ENCODE results near the gene PCIF1.
A peak's percentile ranks its signal among the peaks of the same experiment; 100 is the strongest.
"Not testable (repeated sequence)": the region's sequence is repeated elsewhere in the genome, so short reads cannot be mapped to it uniquely, and the experiment has no call there.

PCIF1 gene

GRCh38 chr20:45985573-45985972, 51.1 kb downstream of the PCIF1 start:
- TF ChIP-seq CTCF (IDR thresholded peaks at IDR 0.05; ENCODE audit: low read depth, low read length) (no peak), EZH2phosphoT487 (IDR thresholded peaks at IDR 0.05; ENCODE audit: low read depth) (no peak)
- peaks cover 2% of the 10 kb centered on the region for H3K4me1 ChIP-seq (ENCODE audit: low read length)
- no peaks in the 10 kb centered on the region for H4K20me1 ChIP-seq (ENCODE audit: insufficient read depth, low read length)
- no peak overlapping the region for H3K9ac ChIP-seq (ENCODE audit: low read length)
- H2AFZ ChIP-seq (ENCODE audit: low read depth, low read length) = no peak overlapping the region
- peaks cover 29% of the 10 kb centered on the region for H3K27me3 ChIP-seq (ENCODE audit: low read depth, low read length)
- no peaks in the 10 kb centered on the region for H3K79me2 ChIP-seq (ENCODE audit: low read length)
- no peaks in the 10 kb centered on the region for H3K36me3 ChIP-seq (replicated peaks; ENCODE audit: low read depth, low read length)
- H3K9me3 ChIP-seq (ENCODE audit: insufficient read depth, low read length) = no peaks in the 10 kb centered on the region
- H3K27ac ChIP-seq (ENCODE audit: low read length) = no peak overlapping the region
- no peak overlapping the region for H3K4me2 ChIP-seq (ENCODE audit: low read length)
- no peak overlapping the region for H3K4me3 ChIP-seq (ENCODE audit: low read length)

GRCh38 chr20:45987108-45987780, 52.8 kb downstream of the PCIF1 start:
- H3K4me3 ChIP-seq (ENCODE audit: low read length) = no peak overlapping the region
- H3K79me2 ChIP-seq (ENCODE audit: low read length) = no peaks in the 10 kb centered on the region
- H3K4me2 ChIP-seq (ENCODE audit: low read length) = peak overlapping the region; percentile 26
- H3K27ac ChIP-seq (ENCODE audit: low read length) = no peak overlapping the region
- H3K36me3 ChIP-seq (replicated peaks; ENCODE audit: low read depth, low read length) = no peaks in the 10 kb centered on the region
- H3K9ac ChIP-seq (ENCODE audit: low read length) = no peak overlapping the region
- H4K20me1 ChIP-seq (ENCODE audit: insufficient read depth, low read length) = no peaks in the 10 kb centered on the region
- H2AFZ ChIP-seq (ENCODE audit: low read depth, low read length) = no peak overlapping the region
- H3K27me3 ChIP-seq (ENCODE audit: low read depth, low read length) = peaks cover 36% of the 10 kb centered on the region
- H3K4me1 ChIP-seq (ENCODE audit: low read length) = no peaks in the 10 kb centered on the region
- no peaks in the 10 kb centered on the region for H3K9me3 ChIP-seq (ENCODE audit: insufficient read depth, low read length)
- TF ChIP-seq EZH2phosphoT487 (IDR thresholded peaks at IDR 0.05; ENCODE audit: low read depth) (no peak), CTCF (IDR thresholded peaks at IDR 0.05; ENCODE audit: low read depth, low read length) (peak; percentile 99)

GRCh38 chr20:45988830-45989229, 54.3 kb downstream of the PCIF1 start:
- not testable (repeated sequence) for H3K27ac ChIP-seq (ENCODE audit: low read length); H3K36me3 ChIP-seq (replicated peaks; ENCODE audit: low read depth, low read length); H2AFZ ChIP-seq (ENCODE audit: low read depth, low read length); H3K4me2 ChIP-seq (ENCODE audit: low read length); H3K79me2 ChIP-seq (ENCODE audit: low read length); H3K4me1 ChIP-seq (ENCODE audit: low read length); H3K9me3 ChIP-seq (ENCODE audit: insufficient read depth, low read length); H4K20me1 ChIP-seq (ENCODE audit: insufficient read depth, low read length); H3K9ac ChIP-seq (ENCODE audit: low read length); H3K4me3 ChIP-seq (ENCODE audit: low read length)
- H3K27me3 ChIP-seq (ENCODE audit: low read depth, low read length) = peaks cover 40% of the 10 kb centered on the region

GRCh38 chr20:45991616-45992015, 57.1 kb downstream of the PCIF1 start:
- no peaks in the 10 kb centered on the region for H3K9me3 ChIP-seq (ENCODE audit: insufficient read depth, low read length)
- H3K4me3 ChIP-seq (ENCODE audit: low read length) = no peak overlapping the region
- no peak for TF ChIP-seq CTCF (IDR thresholded peaks at IDR 0.05; ENCODE audit: low read depth, low read length)
- TF ChIP-seq EZH2phosphoT487 (IDR thresholded peaks at IDR 0.05; ENCODE audit: low read depth) = no peak
- no peaks in the 10 kb centered on the region for H3K36me3 ChIP-seq (replicated peaks; ENCODE audit: low read depth, low read length)
- no peak overlapping the region for H3K27ac ChIP-seq (ENCODE audit: low read length)
- no peak overlapping the region for H3K4me2 ChIP-seq (ENCODE audit: low read length)
- peaks cover 45% of the 10 kb centered on the region for H3K27me3 ChIP-seq (ENCODE audit: low read depth, low read length)
- no peaks in the 10 kb centered on the region for H3K79me2 ChIP-seq (ENCODE audit: low read length)
- H2AFZ ChIP-seq (ENCODE audit: low read depth, low read length) = no peak overlapping the region
- peaks cover 8% of the 10 kb centered on the region; the same call in 1 of the 2 replicates for H3K4me1 ChIP-seq (ENCODE audit: low read length)
- no peak overlapping the region for H3K9ac ChIP-seq (ENCODE audit: low read length)
- no peaks in the 10 kb centered on the region for H4K20me1 ChIP-seq (ENCODE audit: insufficient read depth, low read length)

All from OCI-LY3 (cell line).